ENCODE results near the gene FRRS1.

The FRRS1 gene

GRCh38 chr1:99672530-99673213 is 93.8 kb downstream of the FRRS1 start:
- H2AFZ ChIP-seq (ENCODE audit: low read depth, low read length), result no peak overlapping the region
- H3K36me3 ChIP-seq (ENCODE audit: insufficient read depth, low read length), result no peaks in the 10 kb centered on the region
- no peaks in the 10 kb centered on the region for H3K4me1 ChIP-seq (ENCODE audit: insufficient read depth, low read length)
- TF ChIP-seq, protein P1, sequence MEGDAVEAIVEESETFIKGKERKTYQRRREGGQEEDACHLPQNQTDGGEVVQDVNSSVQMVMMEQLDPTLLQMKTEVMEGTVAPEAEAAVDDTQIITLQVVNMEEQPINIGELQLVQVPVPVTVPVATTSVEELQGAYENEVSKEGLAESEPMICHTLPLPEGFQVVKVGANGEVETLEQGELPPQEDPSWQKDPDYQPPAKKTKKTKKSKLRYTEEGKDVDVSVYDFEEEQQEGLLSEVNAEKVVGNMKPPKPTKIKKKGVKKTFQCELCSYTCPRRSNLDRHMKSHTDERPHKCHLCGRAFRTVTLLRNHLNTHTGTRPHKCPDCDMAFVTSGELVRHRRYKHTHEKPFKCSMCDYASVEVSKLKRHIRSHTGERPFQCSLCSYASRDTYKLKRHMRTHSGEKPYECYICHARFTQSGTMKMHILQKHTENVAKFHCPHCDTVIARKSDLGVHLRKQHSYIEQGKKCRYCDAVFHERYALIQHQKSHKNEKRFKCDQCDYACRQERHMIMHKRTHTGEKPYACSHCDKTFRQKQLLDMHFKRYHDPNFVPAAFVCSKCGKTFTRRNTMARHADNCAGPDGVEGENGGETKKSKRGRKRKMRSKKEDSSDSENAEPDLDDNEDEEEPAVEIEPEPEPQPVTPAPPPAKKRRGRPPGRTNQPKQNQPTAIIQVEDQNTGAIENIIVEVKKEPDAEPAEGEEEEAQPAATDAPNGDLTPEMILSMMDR (IDR thresholded peaks at IDR 0.05; ENCODE audit: borderline replicate concordance, extremely low read depth, low read length, poor library complexity, severe bottlenecking), result no peak
- no peak for TF ChIP-seq EZH2 (IDR thresholded peaks at IDR 0.05; ENCODE audit: borderline replicate concordance, low read depth, low read length, severe bottlenecking)
- H3K4me3 ChIP-seq (ENCODE audit: low read depth in 1 of 2, low read length in 2 of 2), result no peak overlapping the region
- H4K20me1 ChIP-seq (ENCODE audit: insufficient read depth, low read length), result no peaks in the 10 kb centered on the region
- ATAC-seq (ENCODE audit: insufficient read depth, low read depth), result no peak
- no peaks in the 10 kb centered on the region for H3K79me2 ChIP-seq (ENCODE audit: insufficient read depth, low read length)
- no peaks in the 10 kb centered on the region for H3K9me3 ChIP-seq (ENCODE audit: insufficient read depth, low read length, severe bottlenecking)
- no peak overlapping the region for H3K4me2 ChIP-seq (ENCODE audit: insufficient read depth, low read length)
- DNase-seq, result no peak
- H3K27me3 ChIP-seq (ENCODE audit: insufficient read depth, low read length, poor library complexity), result no peaks in the 10 kb centered on the region
- H3K27ac ChIP-seq (ENCODE audit: low read length), result no peak overlapping the region
- no peak overlapping the region for H3K9ac ChIP-seq (ENCODE audit: low read depth, low read length)

- Histone ChIP-seq H3K79me2 (ENCODE audit: insufficient read depth, low read length) (no peaks in the 10 kb centered on the region), H3K36me3 (ENCODE audit: insufficient read depth, low read length) (no peaks in the 10 kb centered on the region), H3K27me3 (ENCODE audit: insufficient read depth, low read length, poor library complexity) (no peaks in the 10 kb centered on the region), H3K4me1 (ENCODE audit: insufficient read depth, low read length) (no peaks in the 10 kb centered on the region), H3K9me3 (ENCODE audit: insufficient read depth, low read length, severe bottlenecking) (no peaks in the 10 kb centered on the region), H2AFZ (ENCODE audit: low read depth, low read length) (no peak overlapping the region), H3K27ac (ENCODE audit: low read length) (no peak overlapping the region), H3K4me3 (ENCODE audit: low read depth in 1 of 2, low read length in 2 of 2) (no peak overlapping the region), H4K20me1 (ENCODE audit: insufficient read depth, low read length) (no peaks in the 10 kb centered on the region), H3K9ac (ENCODE audit: low read depth, low read length) (no peak overlapping the region), H3K4me2 (ENCODE audit: insufficient read depth, low read length) (no peak overlapping the region)
- no peak for DNase-seq
- TF ChIP-seq, protein P1 (IDR thresholded peaks at IDR 0.05; ENCODE audit: borderline replicate concordance, extremely low read depth, low read length, poor library complexity, severe bottlenecking), result no peak
- no peak for TF ChIP-seq EZH2 (IDR thresholded peaks at IDR 0.05; ENCODE audit: borderline replicate concordance, low read depth, low read length, severe bottlenecking)
- ATAC-seq (ENCODE audit: insufficient read depth, low read depth), result no peak
Measured at GRCh38 chr1:99672038-99672437, 94.4 kb downstream of the FRRS1 start.

- no peaks in the 10 kb centered on the region for H3K27me3 ChIP-seq (ENCODE audit: insufficient read depth, low read length, poor library complexity)
- ATAC-seq (ENCODE audit: insufficient read depth, low read depth) (no peak), DNase-seq (no peak)
- H4K20me1 ChIP-seq (ENCODE audit: insufficient read depth, low read length), result no peaks in the 10 kb centered on the region
- H3K4me3 ChIP-seq (ENCODE audit: low read depth in 1 of 2, low read length in 2 of 2), result no peak overlapping the region
- H3K79me2 ChIP-seq (ENCODE audit: insufficient read depth, low read length), result no peaks in the 10 kb centered on the region
- H3K36me3 ChIP-seq (ENCODE audit: insufficient read depth, low read length), result no peaks in the 10 kb centered on the region
- H3K9me3 ChIP-seq (ENCODE audit: insufficient read depth, low read length, severe bottlenecking), result no peaks in the 10 kb centered on the region
- no peak overlapping the region for H3K4me2 ChIP-seq (ENCODE audit: insufficient read depth, low read length)
- no peaks in the 10 kb centered on the region for H3K4me1 ChIP-seq (ENCODE audit: insufficient read depth, low read length)
- TF ChIP-seq, protein P1 (IDR thresholded peaks at IDR 0.05; ENCODE audit: borderline replicate concordance, extremely low read depth, low read length, poor library complexity, severe bottlenecking), result no peak
- no peak for TF ChIP-seq EZH2 (IDR thresholded peaks at IDR 0.05; ENCODE audit: borderline replicate concordance, low read depth, low read length, severe bottlenecking)
- no peak overlapping the region for H3K9ac ChIP-seq (ENCODE audit: low read depth, low read length)
- H2AFZ ChIP-seq (ENCODE audit: low read depth, low read length), result no peak overlapping the region
- no peak overlapping the region for H3K27ac ChIP-seq (ENCODE audit: low read length)
Measured at GRCh38 chr1:99670583-99670982, 95.9 kb downstream of the FRRS1 start.

All from DND-41 (cell line).